ENCODE results near the gene CAMK1D.

The CAMK1D gene

GRCh38 chr10:12406764-12407400 lies 57.5 kb downstream of the CAMK1D start:
- DNase-seq: no peak

GRCh38 chr10:12408472-12408871 lies 59.1 kb downstream of the CAMK1D start:
- no peak for DNase-seq

- DNase-seq: no peak
Observed at GRCh38 chr10:12409161-12409560, 59.8 kb downstream of the CAMK1D start.

GRCh38 chr10:12409613-12410012 lies 60.3 kb downstream of the CAMK1D start:
- DNase-seq: no peak

- DNase-seq: no peak
Observed at GRCh38 chr10:12412666-12413368, 63.5 kb downstream of the CAMK1D start.

GRCh38 chr10:12413369-12413711 lies 64.0 kb downstream of the CAMK1D start:
- DNase-seq: no peak

- DNase-seq: no peak
Observed at GRCh38 chr10:12414278-12414989, 65.1 kb downstream of the CAMK1D start.

GRCh38 chr10:12416344-12417050 lies 67.2 kb downstream of the CAMK1D start:
- no peak for DNase-seq

- DNase-seq: no peak
Observed at GRCh38 chr10:12417331-12417730, 68.0 kb downstream of the CAMK1D start.

GRCh38 chr10:12418000-12418399 lies 68.7 kb downstream of the CAMK1D start:
- no peak for DNase-seq

GRCh38 chr10:12418725-12419261 lies 69.4 kb downstream of the CAMK1D start:
- no peak for DNase-seq

GRCh38 chr10:12419262-12419847 lies 70.0 kb downstream of the CAMK1D start:
- DNase-seq: no peak

GRCh38 chr10:12420530-12421120 lies 71.3 kb downstream of the CAMK1D start:
- DNase-seq: no peak

GRCh38 chr10:12422189-12422588 lies 72.8 kb downstream of the CAMK1D start:
- DNase-seq: no peak

- no peak for DNase-seq
Observed at GRCh38 chr10:12423896-12424295, 74.5 kb downstream of the CAMK1D start.

- DNase-seq: no peak
Observed at GRCh38 chr10:12427276-12427675, 77.9 kb downstream of the CAMK1D start.

- no peak for DNase-seq
Observed at GRCh38 chr10:12428447-12429135, 79.2 kb downstream of the CAMK1D start.

GRCh38 chr10:12430406-12430982 lies 81.1 kb downstream of the CAMK1D start:
- DNase-seq: no peak

- no peak for DNase-seq
Observed at GRCh38 chr10:12431151-12432101, 82.1 kb downstream of the CAMK1D start.
